NCI-H1436 (cell line): ENCODE results near the gene NDUFV1.
"Not testable (repeated sequence)": the region's sequence is repeated elsewhere in the genome, so short reads cannot be mapped to it uniquely, and the experiment has no call there.

ENCODE experiments used
- DNase-seq: peaks from one replicate; lab custom pipeline; 2025; lab: John Stamatoyannopoulos, UW

NDUFV1 gene

GRCh38 chr11:67586568-67587250, 20.0 kb upstream of the NDUFV1 start:
- DNase-seq: no peak

DNA sequence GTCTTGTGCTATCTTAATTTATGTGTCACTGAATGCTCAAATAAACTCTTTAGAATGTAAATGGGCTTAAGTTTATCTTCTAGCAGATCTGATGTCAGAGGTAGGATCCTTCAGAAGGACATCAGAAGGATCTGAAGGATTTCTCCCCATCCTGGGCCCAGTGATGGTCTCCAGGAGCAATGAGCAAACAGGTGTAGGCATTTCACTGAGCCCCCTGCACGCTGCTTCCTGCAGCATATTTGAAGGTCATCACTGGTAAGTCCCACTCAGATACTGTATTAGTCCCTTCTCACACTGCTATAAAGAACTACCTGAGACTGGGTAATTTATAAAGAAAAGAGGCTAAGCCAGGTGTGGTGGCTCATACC, 18.6 kb upstream of the NDUFV1 start:
- DNase-seq: no peak

DNA sequence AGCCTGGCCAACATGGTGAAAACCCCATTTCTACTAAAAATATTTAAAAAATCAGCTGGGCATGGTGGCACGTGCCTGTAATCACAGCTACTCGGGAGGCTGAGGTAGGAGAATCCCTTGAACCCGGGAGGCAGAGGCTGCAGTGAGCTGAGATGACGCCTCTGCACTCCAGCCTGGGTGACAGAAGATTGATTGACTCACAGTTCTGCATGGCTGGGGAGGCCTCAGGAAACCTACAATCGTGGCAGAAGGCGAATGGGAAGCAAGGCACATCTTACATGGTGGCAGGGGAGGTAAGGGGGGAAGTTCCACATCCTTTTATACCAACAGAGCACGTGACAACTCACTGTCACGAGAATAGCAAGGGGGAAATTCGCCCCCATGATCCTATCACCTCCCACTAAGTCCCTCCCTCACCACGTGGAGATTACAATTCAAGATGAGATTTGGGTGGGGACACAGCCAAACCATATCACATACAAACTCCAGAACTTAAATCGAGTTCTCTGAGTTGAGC, 17.8 kb upstream of the NDUFV1 start:
- DNase-seq: not testable (repeated sequence)

DNA sequence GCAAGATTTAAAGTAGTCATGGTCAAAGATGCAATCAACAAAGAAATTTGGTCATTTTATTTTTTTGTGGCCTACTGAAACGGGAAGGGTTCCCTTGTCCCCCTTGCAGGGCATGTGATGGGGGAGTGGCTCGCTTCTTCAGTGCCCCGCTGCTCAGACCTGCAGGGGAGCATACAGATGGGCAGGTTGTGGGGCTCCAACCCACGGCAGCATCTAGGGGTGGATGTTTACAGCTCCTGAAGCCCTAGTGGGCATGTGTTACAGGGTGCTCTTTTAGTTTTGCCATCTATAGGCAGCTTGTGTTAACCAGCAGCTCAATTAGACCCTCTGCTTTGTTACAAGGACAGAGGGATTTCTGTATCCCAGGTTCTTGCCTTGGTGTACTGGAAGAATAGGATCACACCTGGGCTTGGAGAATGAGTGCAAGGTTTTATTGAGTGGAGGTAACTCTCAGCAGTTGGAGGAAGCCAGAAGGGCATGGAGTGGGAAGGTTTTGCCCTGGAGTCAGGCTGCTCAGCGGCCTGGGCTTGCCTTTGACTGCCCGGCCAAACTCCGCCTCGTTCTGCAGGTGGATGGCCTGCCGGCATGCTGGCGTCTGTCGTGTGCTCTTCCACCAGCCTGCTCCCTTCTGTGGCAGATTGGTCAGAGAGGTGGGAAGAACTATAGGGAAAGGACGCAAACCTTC, 13.7 kb upstream of the NDUFV1 start:
- DNase-seq: no peak

GRCh38 chr11:67593565-67593905, 13.2 kb upstream of the NDUFV1 start:
- DNase-seq: no peak

- DNase-seq: no peak
Observed at GRCh38 chr11:67594480-67594879, 12.3 kb upstream of the NDUFV1 start.

GRCh38 chr11:67596753-67597300, 9.9 kb upstream of the NDUFV1 start:
- DNase-seq: no peak

DNA sequence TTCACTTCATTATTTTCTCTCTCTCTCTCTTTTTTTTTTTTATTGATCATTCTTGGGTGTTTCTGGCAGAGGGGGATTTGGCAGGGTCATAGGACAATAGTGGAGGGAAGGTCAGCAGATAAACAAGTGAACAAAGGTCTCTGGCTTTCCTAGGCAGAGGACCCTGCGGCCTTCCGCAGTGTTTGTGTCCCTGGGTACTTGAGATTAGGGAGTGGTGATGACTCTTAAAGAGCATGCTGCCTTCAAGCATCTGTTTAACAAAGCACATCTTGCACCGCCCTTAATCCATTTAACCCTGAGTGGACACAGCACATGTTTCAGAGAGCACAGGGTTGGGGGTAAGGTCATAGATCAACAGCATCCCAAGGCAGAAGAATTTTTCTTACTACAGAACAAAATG, 9.3 kb upstream of the NDUFV1 start:
- DNase-seq: not testable (repeated sequence)

GRCh38 chr11:67597963-67598362, 8.8 kb upstream of the NDUFV1 start:
- not testable (repeated sequence) for DNase-seq

- no peak for DNase-seq
Observed at GRCh38 chr11:67599149-67599548, 7.6 kb upstream of the NDUFV1 start.

DNA sequence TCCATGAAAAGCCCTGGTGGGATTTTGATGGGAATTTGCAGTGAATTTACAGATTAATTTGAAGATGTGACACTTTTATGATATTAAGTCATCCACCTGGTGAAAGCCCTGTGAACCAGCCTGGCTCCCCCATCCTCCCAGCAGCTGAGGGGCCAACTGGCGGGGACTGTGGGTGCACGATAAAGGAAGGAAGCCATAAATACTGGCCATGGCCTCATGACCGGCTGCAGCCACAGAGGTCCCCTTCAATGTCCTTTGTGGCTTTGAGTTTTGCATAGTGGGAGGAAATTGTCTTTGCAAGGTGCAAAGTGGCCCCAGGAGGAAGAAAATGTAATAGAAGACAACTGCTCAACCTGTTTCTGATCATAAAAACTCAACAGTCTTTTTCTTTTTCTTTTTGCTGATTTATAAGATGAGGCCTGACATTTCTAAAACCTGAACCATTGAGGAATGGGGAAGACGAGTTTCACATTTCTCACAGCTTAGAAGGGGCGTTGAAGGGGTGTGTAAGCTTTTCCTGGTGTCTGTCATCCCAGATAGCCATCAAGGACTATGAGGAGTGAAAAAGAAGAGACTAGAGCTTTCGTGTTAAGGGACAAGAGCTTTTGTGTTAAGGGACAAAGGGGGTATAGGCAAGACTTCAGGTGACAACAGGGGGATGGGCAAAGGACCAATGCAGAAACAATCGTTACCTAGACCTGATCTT, 6.3 kb upstream of the NDUFV1 start:
- DNase-seq: no peak

DNA sequence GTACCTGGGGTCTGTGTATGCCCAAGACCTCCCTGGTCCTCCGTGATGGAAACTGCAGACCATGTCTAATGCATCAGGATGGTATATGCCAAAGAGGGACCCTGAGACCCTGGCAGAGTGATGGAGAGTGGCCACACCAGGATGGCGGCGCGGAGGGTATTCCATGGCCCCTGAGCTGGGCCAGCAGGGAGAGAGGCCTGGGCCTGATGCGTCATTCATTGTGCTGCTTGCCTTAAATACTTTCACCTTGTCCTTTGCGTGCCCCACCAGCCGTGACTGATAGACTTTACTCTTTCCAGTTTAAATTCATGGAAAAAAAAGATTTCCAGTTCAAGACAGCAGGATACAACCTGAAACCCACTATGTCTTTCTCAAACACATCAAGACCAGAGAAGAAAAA, 5.6 kb upstream of the NDUFV1 start:
- no peak for DNase-seq

DNA sequence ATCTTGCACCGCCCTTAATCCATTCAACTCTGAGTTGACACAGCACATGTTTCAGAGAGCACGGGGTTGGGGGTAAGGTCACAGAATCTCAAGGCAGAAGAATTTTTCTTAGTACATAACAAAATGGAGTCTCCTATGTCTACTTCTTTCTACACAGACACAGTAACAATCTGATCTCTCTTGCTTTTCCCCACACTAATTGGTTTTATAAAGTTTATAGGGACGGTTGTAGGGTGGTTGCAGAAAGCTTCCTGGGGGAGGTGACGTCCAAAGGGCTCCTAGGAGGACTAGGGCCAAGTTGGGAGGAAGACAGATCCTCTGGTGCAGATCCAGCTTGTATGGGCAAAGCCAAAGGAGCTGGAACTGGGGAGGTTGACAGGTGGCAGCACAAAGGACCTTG, 2.6 kb upstream of the NDUFV1 start:
- not testable (repeated sequence) for DNase-seq

- DNase-seq: no peak
Observed at GRCh38 chr11:67604815-67605214, 1.9 kb upstream of the NDUFV1 start.

DNA sequence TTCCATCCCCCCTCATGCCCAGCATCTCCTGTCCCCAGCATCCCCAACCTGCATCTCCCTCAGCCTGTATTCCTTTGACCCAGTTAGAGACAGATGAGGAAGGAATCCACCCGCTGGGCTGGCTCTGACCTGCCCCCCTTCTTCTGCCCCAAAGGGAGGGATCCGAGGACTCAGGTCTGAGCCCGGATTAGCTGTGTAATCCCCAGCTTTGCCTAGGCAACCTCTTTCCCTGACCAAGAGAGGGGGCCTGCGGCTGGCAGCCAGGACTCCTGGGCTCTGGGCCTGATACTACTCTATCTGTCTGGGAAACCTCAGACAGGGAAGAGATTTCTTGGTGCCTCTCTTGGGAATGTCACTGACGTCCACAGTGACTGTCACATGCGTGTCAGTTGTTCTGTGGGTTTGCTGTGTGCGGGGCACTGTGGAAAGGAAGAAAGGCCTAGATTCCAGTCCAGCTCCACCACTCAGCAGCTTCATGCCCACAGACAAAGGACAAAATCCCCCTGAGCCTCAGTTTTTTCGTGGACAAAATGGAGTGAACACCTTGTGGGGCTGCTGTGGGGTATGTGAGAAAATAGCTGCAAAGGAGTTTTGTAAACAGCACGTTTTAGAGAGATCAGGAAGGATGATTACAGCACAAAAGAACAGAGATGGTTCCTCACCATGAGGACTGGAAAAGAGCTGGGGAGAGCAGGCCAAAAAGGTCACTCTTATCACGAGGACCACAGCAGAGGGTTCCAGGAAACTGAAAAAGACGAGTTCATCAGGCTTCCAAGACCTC, 1.3 kb upstream of the NDUFV1 start:
- no peak for DNase-seq

DNA sequence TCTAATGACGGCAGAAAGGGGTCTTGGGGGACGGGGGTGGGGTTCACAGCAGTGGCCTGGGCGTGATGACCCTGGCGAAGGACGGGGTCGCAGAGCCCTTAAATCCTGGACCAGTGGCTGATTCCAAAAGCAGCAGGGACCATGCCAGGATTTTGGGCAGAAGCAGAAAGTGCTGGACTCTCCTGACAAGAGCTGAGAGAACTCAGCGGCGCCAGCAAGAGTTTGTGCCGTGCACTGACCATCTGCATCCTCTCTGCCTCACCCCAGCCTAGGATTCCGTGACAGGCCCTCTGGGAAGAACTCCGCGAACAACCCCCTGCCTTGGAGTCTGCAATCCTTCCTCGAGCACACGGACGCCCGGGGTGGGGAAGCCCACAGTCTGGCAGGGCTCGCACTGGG, 644 bp upstream of the NDUFV1 start:
- no peak for DNase-seq

GRCh38 chr11:67607507-67607906, 771 bp downstream of the NDUFV1 start:
- DNase-seq: no peak

- no peak for DNase-seq
Observed at GRCh38 chr11:67608486-67608885, 1.8 kb downstream of the NDUFV1 start.

- DNase-seq: no peak
Observed at GRCh38 chr11:67609316-67609715, 2.6 kb downstream of the NDUFV1 start.

DNA sequence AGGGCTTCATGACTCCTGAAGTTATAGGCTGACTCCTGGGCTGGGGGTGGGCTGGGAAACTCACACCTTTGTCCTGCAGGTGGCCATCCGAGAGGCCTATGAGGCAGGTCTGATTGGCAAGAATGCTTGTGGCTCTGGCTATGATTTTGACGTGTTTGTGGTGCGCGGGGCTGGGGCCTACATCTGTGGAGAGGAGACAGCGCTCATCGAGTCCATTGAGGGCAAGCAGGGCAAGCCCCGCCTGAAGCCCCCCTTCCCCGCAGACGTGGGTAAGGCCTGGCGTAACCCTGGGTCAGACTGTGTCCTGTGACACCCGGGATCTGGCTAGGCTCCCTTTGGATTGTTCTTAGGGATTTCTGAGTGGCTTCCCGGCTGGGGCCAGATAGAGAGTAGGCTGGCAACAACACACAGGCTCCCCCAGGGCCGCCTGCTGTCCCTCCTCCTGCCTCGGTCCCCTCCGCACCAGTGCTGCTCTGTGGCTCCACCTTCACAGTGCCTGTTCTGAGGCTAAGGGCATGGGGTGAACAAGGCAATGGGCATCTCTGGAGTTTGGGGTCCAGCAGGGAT, 3.6 kb downstream of the NDUFV1 start:
- no peak for DNase-seq

DNA sequence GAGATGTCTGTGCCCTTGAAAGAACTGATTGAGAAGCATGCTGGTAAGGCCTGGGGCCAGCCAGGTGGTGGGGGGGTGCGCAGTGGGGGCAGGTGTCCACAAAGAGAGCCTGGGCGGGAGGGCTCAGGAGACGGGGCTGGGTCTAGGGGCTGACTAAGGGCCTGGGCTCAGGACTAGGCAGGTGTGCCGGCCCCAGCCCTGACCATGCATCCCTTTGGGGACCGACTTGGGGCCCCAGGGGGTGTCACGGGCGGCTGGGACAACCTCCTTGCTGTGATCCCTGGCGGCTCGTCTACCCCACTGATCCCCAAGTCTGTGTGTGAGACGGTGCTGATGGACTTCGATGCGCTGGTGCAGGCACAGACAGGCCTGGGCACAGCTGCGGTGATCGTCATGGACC, 4.4 kb downstream of the NDUFV1 start:
- DNase-seq: no peak
